Karpas-422 (cell line): ENCODE results near the gene CYTH3. TPM values are rescaled to one million over a fixed set of nuclear protein-coding genes. Genes with fewer than 3 reads are reported as not detected.
"Not testable (repeated sequence)": the region's sequence is repeated elsewhere in the genome, so short reads cannot be mapped to it uniquely, and the experiment has no call there.

ENCODE experiments used
- DNase-seq: peaks from one replicate; pipeline ENCODE4 v3.0.0-alpha.2; 2015
- H2AFZ ChIP-seq: fragments of 200-600 bp; sonication (generic); 2 replicates; pipeline ENCODE4 v1.6.1; 2014; ENCODE audit warnings: antibody characterized with exemption, low read length, mixed read lengths
- H3K27ac ChIP-seq: fragments of 200-600 bp; sonication (generic); 2 replicates; pipeline ENCODE4 v1.5.1; 2014; ENCODE audit warnings: mild to moderate bottlenecking, low read length, moderate library complexity
- H3K27me3 ChIP-seq: fragments of 200-600 bp; sonication (generic); 2 replicates; pipeline ENCODE4 v1.6.1; 2014; ENCODE audit warnings: low read length, mixed read lengths
- H3K36me3 ChIP-seq: fragments of 200-600 bp; sonication (generic); 2 replicates; pipeline ENCODE4 v1.6.1; 2014; ENCODE audit warnings: low read length, mixed read lengths; ENCODE audit not compliant: insufficient read depth
- H3K4me1 ChIP-seq: fragments of 200-600 bp; sonication (generic); 2 replicates; pipeline ENCODE4 v1.6.1; 2014; ENCODE audit warnings: mild to moderate bottlenecking, low read length, mixed read lengths
- H3K4me2 ChIP-seq: fragments of 200-600 bp; sonication (generic); 2 replicates; pipeline ENCODE4 v1.6.1; 2014; ENCODE audit warnings: low read length, low read depth, mild to moderate bottlenecking; ENCODE audit not compliant: poor library complexity, severe bottlenecking
- H3K4me3 ChIP-seq: fragments of 200-600 bp; sonication (generic); 2 replicates; pipeline ENCODE4 v1.5.1; 2014; ENCODE audit warnings: mild to moderate bottlenecking, antibody characterized with exemption, low read length, mixed read lengths
- H3K79me2 ChIP-seq: fragments of 200-600 bp; sonication (generic); 2 replicates; pipeline ENCODE4 v1.6.1; 2014; ENCODE audit warnings: mild to moderate bottlenecking, low read length, mixed read lengths
- H3K9ac ChIP-seq: fragments of 200-600 bp; sonication (generic); 2 replicates; pipeline ENCODE4 v1.6.0; 2014; ENCODE audit warnings: low read length
- H3K9me2 ChIP-seq: fragments of 200-600 bp; sonication (generic), shearing (Covaris generic); replicated peaks from 2 replicates; pipeline ENCODE4 v1.6.0; 2014; ENCODE audit warnings: mild to moderate bottlenecking, low read length, moderate library complexity; ENCODE audit not compliant: insufficient read depth
- H3K9me3 ChIP-seq: fragments of 300-700, 200-600 bp; sonication (generic); 2 replicates; pipeline ENCODE4 v1.6.1; 2014; ENCODE audit warnings: low read length, mixed read lengths
- H4K20me1 ChIP-seq: fragments of 200-600 bp; sonication (generic); 2 replicates; pipeline ENCODE4 v1.6.1; 2014; ENCODE audit warnings: mild to moderate bottlenecking, antibody characterized with exemption, low read length, low read depth; ENCODE audit not compliant: insufficient read depth
- total RNA-seq: library from RNA; depleted of rRNA; stranded (reverse); fragments of >200 nt; shearing (Covaris generic); gene quantifications from 2 replicates; pipeline ENCODE4 v1.2.3, GENCODE V29; 2014; ENCODE audit warnings: low replicate concordance

CYTH3 gene
- total RNA-seq, 1 experiment from 2014 or later, result 3.0 TPM

DNA sequence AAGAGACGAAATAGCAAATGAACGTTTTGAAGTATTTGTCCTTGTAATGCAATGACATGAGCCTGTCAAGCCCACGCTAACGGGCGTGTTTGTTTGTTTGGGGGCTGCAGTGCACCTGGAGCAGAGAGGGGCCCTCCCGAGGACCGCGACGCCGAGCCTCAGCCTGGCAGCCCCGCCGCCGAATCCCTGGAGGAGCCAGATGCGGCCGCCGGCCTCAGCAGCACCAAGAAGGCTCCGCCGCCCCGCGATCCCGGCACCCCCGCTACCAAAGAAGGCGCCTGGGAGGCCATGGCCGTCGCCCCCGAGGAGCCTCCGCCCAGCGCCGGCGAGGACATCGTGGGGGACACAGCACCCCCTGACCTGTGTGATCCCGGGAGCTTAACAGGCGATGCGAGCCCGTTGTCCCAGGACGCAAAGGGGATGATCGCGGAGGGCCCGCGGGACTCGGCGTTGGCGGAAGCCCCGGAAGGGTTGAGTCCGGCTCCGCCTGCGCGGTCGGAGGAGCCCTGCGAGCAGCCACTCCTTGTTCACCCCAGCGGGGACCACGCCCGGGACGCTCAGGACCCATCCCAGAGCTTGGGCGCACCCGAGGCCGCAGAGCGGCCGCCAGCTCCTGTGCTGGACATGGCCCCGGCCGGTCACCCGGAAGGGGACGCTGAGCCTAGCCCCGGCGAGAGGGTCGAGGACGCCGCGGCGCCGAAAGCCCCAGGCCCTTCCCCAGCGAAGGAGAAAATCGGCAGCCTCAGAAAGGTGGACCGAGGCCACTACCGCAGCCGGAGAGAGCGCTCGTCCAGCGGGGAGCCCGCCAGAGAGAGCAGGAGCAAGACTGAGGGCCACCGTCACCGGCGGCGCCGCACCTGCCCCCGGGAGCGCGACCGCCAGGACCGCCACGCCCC, 118.5 kb downstream of the CYTH3 start:
- Histone ChIP-seq H3K4me1 (no peaks in the 10 kb centered on the region), H3K9ac (no peak overlapping the region), H3K79me2 (no peaks in the 10 kb centered on the region), H3K27me3 (no peaks in the 10 kb centered on the region), H3K36me3 (peaks cover 12% of the 10 kb centered on the region; the same call in 1 of the 2 replicates), H3K9me2 (no peaks in the 10 kb centered on the region), H3K4me3 (no peak overlapping the region), H3K9me3 (no peaks in the 10 kb centered on the region), H4K20me1 (no peaks in the 10 kb centered on the region), H3K4me2 (no peak overlapping the region), H3K27ac (no peak overlapping the region), H2AFZ (no peak overlapping the region)
- DNase-seq, result no peak

DNA sequence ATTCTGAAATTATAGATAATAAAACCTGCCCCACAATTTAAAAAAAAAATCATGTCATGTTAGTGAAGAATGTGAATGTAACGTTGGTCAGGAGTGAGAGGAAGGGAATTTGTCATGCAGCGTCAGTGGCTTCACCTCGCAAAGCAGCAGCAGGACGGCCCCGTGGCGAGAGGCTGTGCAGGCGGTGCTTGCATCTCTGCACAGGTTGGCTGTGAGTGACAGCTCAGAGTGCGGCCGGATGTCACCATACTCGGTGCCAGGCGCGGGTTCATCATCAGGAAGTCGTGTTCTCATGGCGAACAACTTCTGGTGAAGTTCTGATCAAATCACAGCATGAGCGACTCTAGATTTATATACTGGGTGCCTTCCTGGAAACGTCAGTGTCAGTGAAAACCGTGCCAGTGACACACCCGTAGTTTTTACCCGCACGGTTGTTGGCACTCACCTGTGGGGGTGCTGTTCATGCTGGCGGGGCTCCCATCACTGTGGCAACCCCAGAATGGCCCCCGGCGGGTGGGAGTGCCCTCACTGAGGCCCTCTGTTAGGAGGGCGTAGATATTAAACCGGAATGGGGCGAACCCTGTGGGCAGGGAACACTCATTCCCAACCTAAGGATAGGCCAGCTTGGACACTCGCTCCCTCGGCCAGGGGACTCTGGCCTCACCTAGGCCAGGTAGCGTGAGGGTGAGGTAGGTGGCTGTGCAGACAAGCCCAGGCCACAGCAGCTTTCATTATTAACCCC, 120.3 kb downstream of the CYTH3 start:
- Histone ChIP-seq H3K4me2 (no peak overlapping the region), H3K9me3 (no peaks in the 10 kb centered on the region), H3K4me1 (no peaks in the 10 kb centered on the region), H3K9me2 (no peaks in the 10 kb centered on the region), H3K27ac (no peak overlapping the region), H3K36me3 (peaks cover 21% of the 10 kb centered on the region), H3K9ac (no peak overlapping the region), H3K4me3 (no peak overlapping the region), H3K27me3 (no peaks in the 10 kb centered on the region), H4K20me1 (no peaks in the 10 kb centered on the region), H2AFZ (no peak overlapping the region), H3K79me2 (no peaks in the 10 kb centered on the region)
- DNase-seq, result no peak

DNA sequence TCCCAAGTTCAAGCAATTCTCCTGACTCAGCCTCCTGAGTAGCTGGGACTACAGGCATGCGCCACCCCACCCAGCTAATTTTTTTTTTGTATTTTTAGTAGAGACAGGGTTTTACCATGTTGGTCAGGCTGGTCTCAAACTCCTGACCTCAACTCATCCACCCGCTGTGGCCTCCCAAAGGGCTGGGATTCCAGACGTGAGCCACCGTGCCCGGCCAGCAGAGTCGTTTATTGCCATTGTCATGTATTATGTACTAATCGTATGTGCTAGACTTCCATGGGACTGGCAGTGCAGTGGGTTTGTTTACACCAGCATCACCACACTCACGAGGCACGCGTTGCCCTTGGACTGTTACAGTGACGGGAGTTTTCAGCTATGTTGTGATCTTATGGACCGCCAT, 120.9 kb downstream of the CYTH3 start:
- not testable (repeated sequence) for H2AFZ ChIP-seq, H3K4me2 ChIP-seq, H3K9me2 ChIP-seq, H3K4me1 ChIP-seq, H3K79me2 ChIP-seq, H3K9me3 ChIP-seq, H4K20me1 ChIP-seq, H3K9ac ChIP-seq, H3K27ac ChIP-seq, H3K27me3 ChIP-seq, H3K4me3 ChIP-seq, DNase-seq
- peaks cover 21% of the 10 kb centered on the region for H3K36me3 ChIP-seq

DNA sequence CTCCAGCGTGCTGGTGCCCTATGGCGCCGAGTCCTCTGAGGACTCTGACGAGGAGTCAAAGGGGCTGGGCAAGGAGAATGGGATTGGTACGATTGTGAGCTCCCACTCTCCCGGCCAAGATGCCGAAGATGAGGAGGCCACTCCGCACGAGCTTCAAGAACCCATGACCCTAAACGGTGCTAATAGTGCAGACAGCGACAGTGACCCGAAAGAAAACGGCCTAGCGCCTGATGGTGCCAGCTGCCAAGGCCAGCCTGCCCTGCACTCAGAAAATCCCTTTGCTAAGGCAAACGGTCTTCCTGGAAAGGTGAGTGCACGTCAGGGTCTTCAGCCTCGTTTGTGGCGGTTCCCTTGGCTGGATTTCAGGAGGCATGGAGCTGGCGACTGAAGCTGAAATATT, 122.4 kb downstream of the CYTH3 start:
- no peak overlapping the region for H3K27ac ChIP-seq
- H3K4me2 ChIP-seq, result no peak overlapping the region
- H3K4me3 ChIP-seq, result no peak overlapping the region
- no peaks in the 10 kb centered on the region for H3K4me1 ChIP-seq
- H3K9me2 ChIP-seq, result no peaks in the 10 kb centered on the region
- H3K79me2 ChIP-seq, result no peaks in the 10 kb centered on the region
- H4K20me1 ChIP-seq, result no peaks in the 10 kb centered on the region
- H3K27me3 ChIP-seq, result no peaks in the 10 kb centered on the region
- H3K9ac ChIP-seq, result no peak overlapping the region
- H3K36me3 ChIP-seq, result peaks cover 25% of the 10 kb centered on the region
- H3K9me3 ChIP-seq, result no peaks in the 10 kb centered on the region
- no peak for DNase-seq
- no peak overlapping the region for H2AFZ ChIP-seq

DNA sequence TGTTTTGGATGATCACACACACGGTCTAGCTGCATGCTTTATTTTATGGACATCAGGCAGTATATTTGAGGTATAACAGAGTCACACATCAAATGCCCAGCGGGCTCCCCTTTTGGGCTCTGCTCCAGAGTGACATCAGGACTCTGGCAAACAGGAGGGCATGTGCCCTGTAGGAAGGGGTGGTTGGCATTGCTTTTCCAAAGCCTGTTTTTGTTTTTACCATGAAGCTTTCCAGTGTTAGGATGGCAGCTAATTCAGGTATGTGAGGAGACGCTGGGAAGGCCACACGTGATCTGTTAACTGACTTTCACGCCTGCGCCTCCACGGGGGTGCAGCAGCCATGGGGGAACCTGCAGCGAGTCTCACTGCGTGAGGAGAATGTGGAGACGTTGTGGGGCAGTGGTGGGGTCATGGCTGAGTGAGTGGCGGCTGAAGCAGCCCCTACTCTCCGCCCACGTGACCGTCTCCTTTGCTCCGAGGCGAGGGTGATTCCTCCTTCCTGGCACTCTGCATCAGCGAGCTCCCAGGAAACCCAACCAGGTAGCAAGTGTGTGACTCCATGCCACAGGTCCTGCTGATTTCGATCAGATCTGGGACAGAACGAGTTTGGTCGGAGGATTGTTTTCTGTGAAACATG, 123.6 kb downstream of the CYTH3 start:
- Histone ChIP-seq H3K27me3 (no peaks in the 10 kb centered on the region), H3K9me3 (no peaks in the 10 kb centered on the region), H4K20me1 (no peaks in the 10 kb centered on the region), H3K79me2 (no peaks in the 10 kb centered on the region), H3K9ac (no peak overlapping the region), H3K4me2 (no peak overlapping the region), H3K9me2 (no peaks in the 10 kb centered on the region), H3K4me3 (no peak overlapping the region), H3K27ac (no peak overlapping the region), H3K36me3 (peaks cover 28% of the 10 kb centered on the region), H3K4me1 (no peaks in the 10 kb centered on the region), H2AFZ (no peak overlapping the region)
- DNase-seq, result no peak

DNA sequence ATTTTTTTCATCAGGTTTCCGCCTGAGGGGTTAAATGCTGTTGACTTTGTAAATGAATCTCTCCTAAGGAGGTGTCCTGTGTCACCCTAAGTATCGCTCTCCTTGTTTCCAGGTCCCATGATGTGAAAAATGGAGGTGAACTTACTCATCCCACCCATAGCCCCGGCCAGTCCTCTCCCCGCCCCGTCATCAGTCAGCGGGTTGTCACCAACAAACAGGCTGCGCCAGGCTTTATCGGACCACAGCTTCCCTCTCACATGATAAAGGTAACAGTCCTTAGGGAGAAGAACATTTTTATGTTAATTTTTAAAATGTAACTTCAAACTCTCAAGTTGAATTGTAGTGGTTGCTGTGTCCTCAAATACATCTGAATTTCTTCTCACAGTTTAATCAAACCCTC, 124.8 kb downstream of the CYTH3 start:
- Histone ChIP-seq H3K27me3 (no peaks in the 10 kb centered on the region), H3K4me3 (no peak overlapping the region), H2AFZ (no peak overlapping the region), H3K9me2 (no peaks in the 10 kb centered on the region), H3K79me2 (0 out of 2 replicates have a peak, but pooled peaks cover 2% of the 10 kb centered on the region), H3K9ac (no peak overlapping the region), H3K27ac (no peak overlapping the region), H3K36me3 (peaks cover 34% of the 10 kb centered on the region), H3K9me3 (no peaks in the 10 kb centered on the region), H4K20me1 (no peaks in the 10 kb centered on the region), H3K4me2 (no peak overlapping the region), H3K4me1 (no peaks in the 10 kb centered on the region)
- DNase-seq, result no peak

DNA sequence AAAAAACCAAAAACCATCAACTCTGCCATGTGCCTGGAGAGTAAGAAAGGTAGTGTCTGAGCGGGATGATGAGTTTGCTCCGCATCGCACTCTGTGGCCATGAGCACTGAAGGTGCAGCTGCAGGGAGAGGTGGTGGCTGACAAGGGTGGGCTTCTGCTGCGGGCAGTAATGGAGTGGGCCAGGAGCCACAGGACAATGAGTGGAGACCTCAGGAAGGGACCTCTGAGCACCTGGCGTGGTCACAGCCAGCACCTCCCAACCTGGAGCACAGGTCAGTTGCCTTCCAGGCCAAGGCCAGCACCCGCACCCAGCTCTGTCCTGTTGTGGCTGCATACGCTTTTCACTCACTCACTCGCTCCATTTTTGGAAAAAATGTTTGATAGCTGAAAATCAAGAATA, 125.8 kb downstream of the CYTH3 start:
- 0 out of 2 replicates have a peak, but pooled peaks cover 2% of the 10 kb centered on the region for H3K79me2 ChIP-seq
- H3K4me2 ChIP-seq, result no peak overlapping the region
- DNase-seq, result no peak
- H3K27me3 ChIP-seq, result no peaks in the 10 kb centered on the region
- H4K20me1 ChIP-seq, result no peaks in the 10 kb centered on the region
- H3K4me3 ChIP-seq, result no peak overlapping the region
- H3K4me1 ChIP-seq, result no peaks in the 10 kb centered on the region
- no peaks in the 10 kb centered on the region for H3K9me2 ChIP-seq
- no peak overlapping the region for H3K27ac ChIP-seq
- no peak overlapping the region for H2AFZ ChIP-seq
- H3K36me3 ChIP-seq, result peaks cover 34% of the 10 kb centered on the region
- H3K9me3 ChIP-seq, result no peaks in the 10 kb centered on the region
- H3K9ac ChIP-seq, result no peak overlapping the region

DNA sequence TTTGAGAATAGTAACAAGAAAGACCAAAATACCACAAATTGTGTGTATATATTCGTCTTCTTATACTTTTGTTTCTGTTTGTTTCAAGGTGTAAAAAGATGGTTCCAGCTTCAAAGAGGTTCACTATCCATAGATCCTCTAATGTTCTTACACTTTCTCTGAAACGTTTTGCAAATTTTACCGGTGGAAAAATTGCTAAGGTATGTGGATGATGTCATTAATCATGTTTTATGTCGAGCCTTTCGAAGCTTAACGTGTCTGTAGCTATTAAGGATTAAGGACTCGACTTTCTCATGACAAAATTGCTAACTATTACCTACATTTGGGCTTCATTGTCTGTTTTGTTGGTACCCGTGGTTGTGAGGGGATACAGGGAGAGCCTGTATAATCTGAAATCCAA, 128.4 kb downstream of the CYTH3 start:
- H3K9me2 ChIP-seq, result no peaks in the 10 kb centered on the region
- no peaks in the 10 kb centered on the region for H4K20me1 ChIP-seq
- H3K79me2 ChIP-seq, result 0 out of 2 replicates have a peak, but pooled peaks cover 2% of the 10 kb centered on the region
- DNase-seq, result no peak
- H3K4me2 ChIP-seq, result no peak overlapping the region
- H3K4me1 ChIP-seq, result no peaks in the 10 kb centered on the region
- no peaks in the 10 kb centered on the region for H3K27me3 ChIP-seq
- no peak overlapping the region for H3K27ac ChIP-seq
- no peak overlapping the region for H3K4me3 ChIP-seq
- H3K9me3 ChIP-seq, result no peaks in the 10 kb centered on the region
- no peak overlapping the region for H3K9ac ChIP-seq
- H3K36me3 ChIP-seq, result peaks cover 37% of the 10 kb centered on the region
- H2AFZ ChIP-seq, result no peak overlapping the region
